H9 (cell line): Measurements from ENCODE around the gene NTRK2. TPM values are rescaled to one million over a fixed set of nuclear protein-coding genes. Genes with fewer than 3 reads are reported as not detected.

Experiments
- DNase-seq: peaks from one replicate; pipeline ENCODE4 v3.0.0-alpha.2; 2017
- H2AFZ ChIP-seq: one replicate; pipeline ENCODE4 v1.6.1; 2013; ENCODE audit warnings: mild to moderate bottlenecking, low read length, control low read depth, moderate library complexity
- H2AK5ac ChIP-seq: 2 replicates; pipeline ENCODE4 v1.6.1; 2013; ENCODE audit warnings: low read length, control low read depth, mixed read lengths; ENCODE audit not compliant: insufficient read length
- H2BK120ac ChIP-seq: one replicate; pipeline ENCODE4 v1.6.1; 2013; ENCODE audit warnings: low read depth, mild to moderate bottlenecking, low read length, control low read depth, inconsistent platforms; ENCODE audit not compliant: poor library complexity, severe bottlenecking
- H2BK12ac ChIP-seq: 2 replicates; pipeline ENCODE4 v1.6.1; 2013; ENCODE audit warnings: low read length, control low read depth, mixed read lengths, low read depth; ENCODE audit not compliant: insufficient read length
- H2BK15ac ChIP-seq: 2 replicates; pipeline ENCODE4 v1.6.1; 2013; ENCODE audit warnings: low read depth, low read length, control low read depth
- H2BK20ac ChIP-seq: one replicate; pipeline ENCODE4 v1.6.1; 2013; ENCODE audit warnings: low read depth, mild to moderate bottlenecking, low read length, control low read depth, inconsistent platforms; ENCODE audit not compliant: poor library complexity, severe bottlenecking
- H2BK5ac ChIP-seq: 2 replicates; pipeline ENCODE4 v1.6.1; 2013; ENCODE audit warnings: low read length, control low read depth, mixed read lengths; ENCODE audit not compliant: insufficient read length
- H3K14ac ChIP-seq: 2 replicates; pipeline ENCODE4 v1.6.1; 2013; ENCODE audit warnings: low read length, control low read depth; ENCODE audit not compliant: insufficient read depth
- H3K18ac ChIP-seq: 2 replicates; pipeline ENCODE4 v1.6.1; 2013; ENCODE audit warnings: low read depth, mild to moderate bottlenecking, mixed read lengths, low read length, control low read depth; ENCODE audit not compliant: insufficient read length
- H3K23ac ChIP-seq: 2 replicates; pipeline ENCODE4 v1.6.1; 2013; ENCODE audit warnings: low read length, control low read depth, mixed read lengths, low read depth; ENCODE audit not compliant: insufficient read length
- H3K23me2 ChIP-seq: 2 replicates; pipeline ENCODE4 v1.6.1; 2013; ENCODE audit warnings: low read depth, mild to moderate bottlenecking, mixed read lengths, low read length, control low read depth; ENCODE audit not compliant: insufficient read length, poor library complexity, severe bottlenecking
- H3K27ac ChIP-seq: 2 replicates; pipeline ENCODE4 v1.5.1; 2013; ENCODE audit warnings: low read length, control low read depth, mixed read lengths, low read depth; ENCODE audit not compliant: insufficient read length
- H3K27me3 ChIP-seq: 2 replicates; pipeline ENCODE4 v1.6.1; 2013; ENCODE audit warnings: low read length, control low read depth, inconsistent platforms; ENCODE audit not compliant: insufficient read depth
- H3K4ac ChIP-seq: 2 replicates; pipeline ENCODE4 v1.6.1; 2013; ENCODE audit warnings: low read depth, mild to moderate bottlenecking, control low read depth, inconsistent platforms, low read length, moderate library complexity
- H3K4me1 ChIP-seq: 2 replicates; pipeline ENCODE4 v1.6.1; 2013; ENCODE audit warnings: low read length, control low read depth, inconsistent platforms; ENCODE audit not compliant: insufficient read depth
- H3K4me2 ChIP-seq: 2 replicates; pipeline ENCODE4 v1.6.1; 2013; ENCODE audit warnings: low read length, control low read depth, mixed read lengths; ENCODE audit not compliant: insufficient read length, insufficient read depth
- H3K56ac ChIP-seq: 2 replicates; pipeline ENCODE4 v1.6.1; 2013; ENCODE audit warnings: low read depth, mild to moderate bottlenecking, mixed read lengths, low read length, control low read depth; ENCODE audit not compliant: insufficient read length
- H3K79me1 ChIP-seq: 2 replicates; pipeline ENCODE4 v1.6.1; 2013; ENCODE audit warnings: low read depth, mild to moderate bottlenecking, moderate library complexity, low read length, control low read depth, inconsistent platforms; ENCODE audit not compliant: insufficient read depth, poor library complexity, severe bottlenecking
- H3K79me2 ChIP-seq: 2 replicates; pipeline ENCODE4 v1.6.1; 2013; ENCODE audit warnings: low read length, control low read depth, inconsistent platforms; ENCODE audit not compliant: insufficient read depth
- H3K9ac ChIP-seq: 2 replicates; pipeline ENCODE4 v1.6.1; 2013; ENCODE audit warnings: low read length, control low read depth, mixed read lengths; ENCODE audit not compliant: insufficient read length; ENCODE audit errors: extremely low read depth
- H3K9me3 ChIP-seq: one replicate; pipeline ENCODE4 v1.6.1; 2013; ENCODE audit warnings: low read depth, low read length, inconsistent platforms; ENCODE audit not compliant: control insufficient read depth
- H3T11ph ChIP-seq: one replicate; pipeline ENCODE4 v1.6.1; 2013; ENCODE audit warnings: mild to moderate bottlenecking, low read length, control low read depth, inconsistent platforms
- H4K20me1 ChIP-seq: one replicate; pipeline ENCODE4 v1.6.1; 2013; ENCODE audit not compliant: control insufficient read depth, insufficient read length, insufficient read depth
- H4K5ac ChIP-seq: 2 replicates; pipeline ENCODE4 v1.6.1; 2013; ENCODE audit warnings: low read depth, mild to moderate bottlenecking, mixed read lengths, low read length, control low read depth; ENCODE audit not compliant: insufficient read length
- H4K8ac ChIP-seq: replicated peaks from 2 replicates; pipeline ENCODE4 v1.6.1; 2013; ENCODE audit warnings: low read length, control low read depth, mixed read lengths, low read depth; ENCODE audit not compliant: insufficient read length
- H4K91ac ChIP-seq: 2 replicates; pipeline ENCODE4 v1.6.1; 2013; ENCODE audit warnings: low read depth, mild to moderate bottlenecking, moderate library complexity, mixed read lengths, low read length, control low read depth; ENCODE audit not compliant: insufficient read length
- H3K27ac Mint-ChIP-seq, 3 experiments: 2 replicates in 2 of 3; 3 replicates in 1 of 3; pipeline ENCODE4 v1.8.0; 2020 to 2021; ENCODE audit warnings: mixed read lengths in 3 of 3, mild to moderate bottlenecking in 1 of 3, moderate library complexity in 1 of 3
- H3K27me3 Mint-ChIP-seq: 2 replicates; pipeline ENCODE4 v1.8.0; 2021; ENCODE audit warnings: low read depth, mild to moderate bottlenecking, moderate library complexity, mixed read lengths
- H3K36me3 Mint-ChIP-seq, 3 experiments: 2 replicates in 2 of 3; 3 replicates in 1 of 3; pipeline ENCODE4 v1.8.0; 2020 to 2021; ENCODE audit warnings: low read depth in 3 of 3, mixed read lengths in 3 of 3; ENCODE audit not compliant: insufficient read depth in 1 of 3
- H3K4me1 Mint-ChIP-seq, 2 experiments: 2 replicates each; pipeline ENCODE4 v1.8.0; 2020; ENCODE audit warnings: mixed read lengths in 2 of 2
- H3K4me3 Mint-ChIP-seq, 2 experiments: 2 replicates in 1 of 2; 3 replicates in 1 of 2; pipeline ENCODE4 v1.8.0; 2020 to 2021; ENCODE audit warnings: mild to moderate bottlenecking in 2 of 2, mixed read lengths in 2 of 2, moderate library complexity in 1 of 2
- H3K9me3 Mint-ChIP-seq, 2 experiments: 2 replicates in 1 of 2; 3 replicates in 1 of 2; pipeline ENCODE4 v1.8.0; 2020; ENCODE audit warnings: mild to moderate bottlenecking in 2 of 2, mixed read lengths in 2 of 2, moderate library complexity in 1 of 2
- CTCF ChIP-seq: fragments of 200-600 bp; sonication (generic); conservative IDR thresholded peaks from 3 replicates; pipeline ENCODE4 v1.8.0; 2021; ENCODE audit warnings: antibody characterized with exemption, mild to moderate bottlenecking
- WGBS: extraction: QIAGEN DNeasy Blood & Tissue Kit; methylation state at CpG from one replicate; pipeline ENCODE4 v1.1.7; 2013; ENCODE audit warnings: missing lambda C conversion rate, low lambda C conversion rate, mixed read lengths; ENCODE audit not compliant: insufficient read length; ENCODE audit errors: extremely low coverage; 5-methylcytosine and 5-hydroxymethylcytosine counted together
- total RNA-seq: library from RNA; stranded (reverse); gene quantifications from 2 replicates; pipeline ENCODE4 v1.2.1, GENCODE V29; 2021

The NTRK2 gene
- total RNA-seq, 1 experiment from 2014 or later: 0.02 TPM

- WGBS: no CpG with 5 or more reads among the region's 7 CpGs
- peaks cover 3% of the 10 kb centered on the region; the same call in 1 of the 2 replicates for H3K27me3 Mint-ChIP-seq
- Histone ChIP-seq H2BK15ac (no peak overlapping the region), H3K79me1 (no peaks in the 10 kb centered on the region), H2AFZ (no peak overlapping the region), H3K18ac (no peak overlapping the region), H2AK5ac (no peak overlapping the region), H3K23ac (no peak overlapping the region), H2BK20ac (no peak overlapping the region), H3K4me1 (no peaks in the 10 kb centered on the region), H2BK12ac (no peak overlapping the region), H3K9me3 (no peaks in the 10 kb centered on the region), H3K79me2 (no peaks in the 10 kb centered on the region), H2BK5ac (no peak overlapping the region), H3K4ac (no peak overlapping the region), H3K4me2 (no peak overlapping the region), H4K8ac (no peak overlapping the region), H3K27me3 (no peaks in the 10 kb centered on the region), H3T11ph (no peak overlapping the region), H4K20me1 (no peaks in the 10 kb centered on the region), H4K5ac (no peak overlapping the region), H2BK120ac (no peak overlapping the region), H3K14ac (no peak overlapping the region), H4K91ac (no peak overlapping the region), H3K9ac (no peak overlapping the region), H3K23me2 (no peaks in the 10 kb centered on the region), H3K56ac (no peak overlapping the region), H3K27ac (no peak overlapping the region)
- H3K27ac Mint-ChIP-seq: no peak overlapping the region
- no peaks in the 10 kb centered on the region for H3K36me3 Mint-ChIP-seq
- H3K4me3 Mint-ChIP-seq: no peak overlapping the region
- no peak for DNase-seq
- peaks cover 0 to 4% of the 10 kb centered on the region in 2 experiments; a peak in 2 of 5 replicates for H3K9me3 Mint-ChIP-seq
- TF ChIP-seq CTCF: no peak
- no peaks in the 10 kb centered on the region for H3K4me1 Mint-ChIP-seq
Observed at GRCh38 chr9:84622981-84623380, 46.5 kb upstream of the NTRK2 start.
